HUES64 (cell line): Measurements from ENCODE around the gene SELENOI.
"Not testable (repeated sequence)": the region's sequence is repeated elsewhere in the genome, so short reads cannot be mapped to it uniquely, and the experiment has no call there.

Experiments
- H3K27ac ChIP-seq: 2 replicates; pipeline ENCODE4 v1.7.0; 2013; ENCODE audit warnings: low read depth, low read length, inconsistent platforms
- H3K27me3 ChIP-seq: 2 replicates; pipeline ENCODE4 v1.6.1; 2013; ENCODE audit warnings: mild to moderate bottlenecking, low read length; ENCODE audit not compliant: insufficient read depth
- H3K36me3 ChIP-seq: 2 replicates; pipeline ENCODE4 v1.6.1; 2013; ENCODE audit warnings: mild to moderate bottlenecking, low read length; ENCODE audit not compliant: insufficient read depth
- H3K4me1 ChIP-seq: 2 replicates; pipeline ENCODE4 v1.6.1; 2013; ENCODE audit warnings: mild to moderate bottlenecking, low read length, moderate library complexity; ENCODE audit not compliant: insufficient read depth
- H3K4me3 ChIP-seq: 2 replicates; pipeline ENCODE4 v1.5.1; 2013; ENCODE audit warnings: mild to moderate bottlenecking, low read length, moderate library complexity
- H3K9ac ChIP-seq: 2 replicates; pipeline ENCODE4 v1.6.1; 2013; ENCODE audit warnings: mild to moderate bottlenecking, low read depth, low read length
- H3K9me3 ChIP-seq: 2 replicates; pipeline ENCODE4 v1.6.1; 2013; ENCODE audit warnings: low read depth, low read length; ENCODE audit not compliant: insufficient read depth
- WGBS: fragments of 150-250, 120-280 bp; methylation state at CpG from one replicate; pipeline ENCODE4 v1.1.7; 2013; ENCODE audit warnings: missing lambda C conversion rate; 5-methylcytosine and 5-hydroxymethylcytosine counted together

SELENOI gene

GRCh38 chr2:26345283-26345544 is 729 bp upstream of the SELENOI start:
- peak overlapping the region; percentile 91 for H3K9ac ChIP-seq
- H3K9me3 ChIP-seq, result no peaks in the 10 kb centered on the region
- WGBS, result 1% methylated on average over 9 of the region's 9 CpGs
- H3K4me1 ChIP-seq, result peaks cover 31% of the 10 kb centered on the region
- peak overlapping the region; percentile 87 for H3K4me3 ChIP-seq
- H3K27me3 ChIP-seq, result no peaks in the 10 kb centered on the region
- peak overlapping the region; percentile 94 for H3K27ac ChIP-seq
- H3K36me3 ChIP-seq, result peaks cover 5% of the 10 kb centered on the region; the same call in 1 of the 2 replicates

GRCh38 chr2:26346454-26347053 is 611 bp downstream of the SELENOI start, which contains the start of gene ADGRF3:
Gene ADGRF3 (minus strand): TSS chr2:26346789. CDS start chr2:26346234, 555 bp downstream.
- Histone ChIP-seq H3K27ac (peak within 1 kb of the TSS; percentile 94), H3K9me3 (no peaks in the 10 kb centered on the region), H3K9ac (peak within 1 kb of the TSS; percentile 91), H3K36me3 (peaks cover 9% of the 10 kb centered on the region; the same call in 1 of the 2 replicates), H3K4me1 (peaks cover 25% of the 10 kb centered on the region), H3K27me3 (no peaks in the 10 kb centered on the region), H3K4me3 (peak within 1 kb of the TSS; percentile 87)
- WGBS, result 1% methylated on average over 28 of the region's 28 CpGs

- Histone ChIP-seq H3K4me1 (peaks cover 25% of the 10 kb centered on the region), H3K9me3 (no peaks in the 10 kb centered on the region), H3K27me3 (no peaks in the 10 kb centered on the region), H3K36me3 (peaks cover 9% of the 10 kb centered on the region; the same call in 1 of the 2 replicates), H3K4me3 (peak overlapping the region; percentile 87), H3K27ac (no peak overlapping the region), H3K9ac (peak overlapping the region; percentile 73; the same call in 1 of the 2 replicates)
- WGBS, result 57% methylated on average over 4 of the region's 5 CpGs
Observed at GRCh38 chr2:26347286-26347865, 1.4 kb downstream of the SELENOI start.

DNA sequence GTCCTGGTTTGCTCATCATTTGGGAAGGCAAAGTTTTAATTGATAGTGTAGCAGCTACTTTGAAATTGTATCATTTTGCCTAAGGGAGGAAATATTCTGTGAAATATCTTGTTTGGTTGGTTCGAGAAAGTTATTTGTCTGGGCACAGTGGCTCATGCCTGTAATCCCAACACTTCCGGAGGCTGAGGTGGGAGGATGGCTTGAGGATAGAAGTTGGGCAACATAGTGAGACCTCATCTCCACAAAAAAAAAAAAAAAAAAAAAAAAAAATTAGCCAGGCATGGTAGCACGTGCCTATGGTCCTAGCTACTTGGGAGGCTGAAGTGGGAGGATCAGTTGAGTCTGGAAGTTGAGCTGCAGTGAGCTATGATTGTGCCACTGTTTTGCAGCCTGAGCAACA is 3.7 kb downstream of the SELENOI start:
- Histone ChIP-seq H3K9ac (no peak overlapping the region), H3K27ac (no peak overlapping the region), H3K9me3 (no peaks in the 10 kb centered on the region), H3K36me3 (peaks cover 12% of the 10 kb centered on the region; the same call in 1 of the 2 replicates), H3K4me3 (no peak overlapping the region), H3K27me3 (no peaks in the 10 kb centered on the region), H3K4me1 (peaks cover 21% of the 10 kb centered on the region)
- WGBS, result 97% methylated on average over 3 of the region's 3 CpGs

- Histone ChIP-seq H3K9ac (no peak overlapping the region), H3K27ac (no peak overlapping the region), H3K36me3 (peaks cover 12% of the 10 kb centered on the region; the same call in 1 of the 2 replicates), H3K9me3 (no peaks in the 10 kb centered on the region), H3K4me1 (peaks cover 33% of the 10 kb centered on the region), H3K27me3 (no peaks in the 10 kb centered on the region), H3K4me3 (no peak overlapping the region)
- 95% methylated on average over 10 of the region's 10 CpGs for WGBS
Observed at GRCh38 chr2:26351375-26352090, 5.6 kb downstream of the SELENOI start.

GRCh38 chr2:26352892-26353291 is 6.9 kb downstream of the SELENOI start:
- H3K9ac ChIP-seq, result no peak overlapping the region
- H3K27ac ChIP-seq, result no peak overlapping the region
- no peak overlapping the region for H3K4me3 ChIP-seq
- no peaks in the 10 kb centered on the region for H3K27me3 ChIP-seq
- H3K4me1 ChIP-seq, result peaks cover 27% of the 10 kb centered on the region
- H3K36me3 ChIP-seq, result peaks cover 16% of the 10 kb centered on the region; the same call in 1 of the 2 replicates
- H3K9me3 ChIP-seq, result no peaks in the 10 kb centered on the region
- 88% methylated on average over 1 of the region's 1 CpG for WGBS

DNA sequence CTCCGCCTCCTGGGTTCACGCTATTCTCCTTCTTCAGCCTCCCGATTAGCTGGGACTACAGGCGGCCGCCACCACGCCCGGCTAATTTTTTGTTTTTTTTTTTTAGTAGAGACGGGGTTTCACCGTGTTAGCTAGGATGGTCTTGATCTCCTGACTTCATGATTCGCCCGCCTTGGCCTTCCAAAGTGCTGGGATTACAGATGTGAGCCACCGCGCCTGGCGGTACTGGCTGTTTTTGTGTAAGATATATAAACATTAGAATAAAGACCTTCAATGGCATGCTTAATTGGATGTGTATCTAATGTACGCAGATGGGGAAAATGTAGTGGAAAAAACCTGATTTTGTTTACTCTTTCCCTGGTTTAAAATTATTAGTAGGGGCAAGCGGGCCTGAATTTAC is 8.5 kb downstream of the SELENOI start:
- H3K36me3 ChIP-seq, result peaks cover 13% of the 10 kb centered on the region; the same call in 1 of the 2 replicates
- not testable (repeated sequence) for H3K9me3 ChIP-seq, H3K9ac ChIP-seq, H3K4me3 ChIP-seq, H3K27me3 ChIP-seq, H3K27ac ChIP-seq
- 97% methylated on average over 16 of the region's 16 CpGs for WGBS
- H3K4me1 ChIP-seq, result peaks cover 18% of the 10 kb centered on the region

- 69% methylated on average over 9 of the region's 9 CpGs for WGBS
- H3K4me1 ChIP-seq, result peaks cover 18% of the 10 kb centered on the region
- 0 out of 2 replicates have a peak overlapping the region, but pooled peaks have one; percentile 2 for H3K4me3 ChIP-seq
- no peaks in the 10 kb centered on the region for H3K27me3 ChIP-seq
- H3K9me3 ChIP-seq, result no peaks in the 10 kb centered on the region
- peaks cover 12% of the 10 kb centered on the region; the same call in 1 of the 2 replicates for H3K36me3 ChIP-seq
- H3K9ac ChIP-seq, result peak overlapping the region; percentile 28; the same call in 1 of the 2 replicates
- no peak overlapping the region for H3K27ac ChIP-seq
Observed at GRCh38 chr2:26355038-26355995, 9.4 kb downstream of the SELENOI start.

DNA sequence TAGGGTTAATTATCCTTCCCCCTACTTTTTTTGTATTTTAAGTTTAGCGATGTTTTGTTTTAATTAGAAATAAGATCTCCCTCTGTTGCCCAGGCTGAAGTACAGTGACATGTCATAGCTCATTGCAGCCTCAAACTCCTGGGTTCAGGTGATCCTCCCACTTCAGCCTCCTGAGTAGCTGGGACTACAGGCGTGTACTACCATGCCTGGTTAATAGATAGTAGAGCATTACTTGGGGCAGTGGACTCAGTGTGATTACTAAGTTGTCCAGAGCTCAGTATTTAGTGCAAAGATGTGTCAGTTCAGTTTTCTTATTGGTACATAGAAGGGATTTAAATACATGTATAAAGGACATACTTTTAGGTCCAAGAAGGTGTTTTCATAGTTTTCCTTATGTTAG is 10.2 kb downstream of the SELENOI start:
- peaks cover 9% of the 10 kb centered on the region; the same call in 1 of the 2 replicates for H3K36me3 ChIP-seq
- WGBS, result 90% methylated on average over 2 of the region's 2 CpGs
- no peak overlapping the region for H3K4me3 ChIP-seq
- H3K27me3 ChIP-seq, result no peaks in the 10 kb centered on the region
- H3K9ac ChIP-seq, result no peak overlapping the region
- H3K27ac ChIP-seq, result no peak overlapping the region
- peaks cover 18% of the 10 kb centered on the region for H3K4me1 ChIP-seq
- H3K9me3 ChIP-seq, result no peaks in the 10 kb centered on the region

DNA sequence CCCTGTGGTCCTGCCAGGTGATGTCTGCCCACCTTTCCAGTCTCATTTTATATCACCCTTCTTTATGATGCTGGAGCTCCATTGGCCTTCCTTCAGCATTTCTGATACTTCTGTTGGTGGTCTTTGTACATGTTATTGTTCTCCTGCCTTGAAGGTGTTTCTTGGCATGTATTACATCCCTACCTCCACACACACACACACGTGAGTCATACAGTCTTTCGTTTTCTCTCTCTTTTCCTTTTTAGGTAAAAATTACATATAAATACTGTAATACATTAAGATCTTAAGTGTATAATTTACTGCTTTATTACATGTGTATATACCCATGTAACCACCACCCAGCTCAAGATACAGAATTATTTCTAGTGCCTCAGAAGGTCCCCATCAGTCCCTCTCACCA is 10.8 kb downstream of the SELENOI start:
- H3K36me3 ChIP-seq, result peaks cover 9% of the 10 kb centered on the region; the same call in 1 of the 2 replicates
- no peaks in the 10 kb centered on the region for H3K9me3 ChIP-seq
- H3K4me1 ChIP-seq, result peaks cover 18% of the 10 kb centered on the region
- H3K9ac ChIP-seq, result no peak overlapping the region
- H3K27ac ChIP-seq, result no peak overlapping the region
- no peak overlapping the region for H3K4me3 ChIP-seq
- WGBS, result no CpG with 5 or more reads among the region's 2 CpGs
- no peaks in the 10 kb centered on the region for H3K27me3 ChIP-seq
